Spleen (tissue), 11 donors: Measurements from ENCODE around the gene BCL2. TPM values are rescaled to one million over a fixed set of nuclear protein-coding genes. Genes with fewer than 3 reads are reported as not detected.
A peak's percentile ranks its signal among the peaks of the same experiment; 100 is the strongest.

Source experiments
- DNase-seq: peaks from one replicate; pipeline ENCODE4 v3.0.0-alpha.2; 2020
- H3K27ac ChIP-seq, 8 donors: fragments of 200-600 bp; sonication (generic) in 7 of 8; 1 replicate in 4 of 8; 2 replicates in 4 of 8; pipeline versions ENCODE4 v1.5.0 to v1.8.0; 2016 to 2021; ENCODE audit warnings: inconsistent platforms in 4 of 8, mild to moderate bottlenecking in 4 of 8, moderate library complexity in 1 of 8
- H3K27me3 ChIP-seq, 7 donors: fragments of 200-600 bp; sonication (generic) in 6 of 7; replicated peaks in 1 of 7; 1 replicate in 4 of 7; 2 replicates in 3 of 7; pipeline versions ENCODE4 v1.5.0 to v1.8.0; 2016 to 2021; ENCODE audit warnings: inconsistent platforms in 3 of 7, mild to moderate bottlenecking in 1 of 7
- H3K36me3 ChIP-seq, 6 donors: fragments of 200-600 bp; sonication (generic) in 5 of 6; 1 replicate in 4 of 6; 2 replicates in 2 of 6; pipeline versions ENCODE4 v1.5.0 to v1.8.0; 2016 to 2021; ENCODE audit warnings: inconsistent platforms in 2 of 6
- H3K4me1 ChIP-seq, 6 donors: fragments of 200-600 bp; sonication (generic) in 5 of 6; 1 replicate in 3 of 6; 2 replicates in 3 of 6; pipeline versions ENCODE4 v1.5.0 to v1.8.0; 2016 to 2021; ENCODE audit warnings: inconsistent platforms in 3 of 6
- H3K4me3 ChIP-seq, 8 donors: fragments of 200-600 bp; sonication (generic) in 7 of 8; 1 replicate in 4 of 8; 2 replicates in 4 of 8; pipeline versions ENCODE4 v1.5.0 to v1.8.0; 2016 to 2021; ENCODE audit warnings: inconsistent platforms in 4 of 8, mild to moderate bottlenecking in 4 of 8, moderate library complexity in 2 of 8
- H3K9me3 ChIP-seq, 8 donors: fragments of 200-600 bp; sonication (generic) in 7 of 8; 1 replicate in 4 of 8; 2 replicates in 4 of 8; pipeline versions ENCODE4 v1.5.0 to v1.8.0; 2016 to 2021; ENCODE audit warnings: inconsistent platforms in 4 of 8
- POLR2A ChIP-seq, 3 donors: fragments of 450-650 bp; IDR thresholded peaks; one replicate each; pipeline ENCODE4 v1.5.1; 2017; ENCODE audit warnings: antibody characterized with exemption in 3 of 3, mild to moderate bottlenecking in 1 of 3
- POLR2AphosphoS5 ChIP-seq, 3 donors: sonication (generic); formaldehyde crosslinking; IDR thresholded peaks; one replicate each; pipeline ENCODE4 v1.5.1; 2017; ENCODE audit warnings: antibody characterized with exemption in 3 of 3
- WGBS, 5 donors: extraction: QIAGEN DNeasy Blood & Tissue Kit in 3 of 5; methylation state at CpG; one replicate each; pipeline versions ENCODE4 v1.1.5 to v1.1.7; 2013 to 2018; 5-methylcytosine and 5-hydroxymethylcytosine counted together
- intact Hi-C: fragments of 100-400 bp; cut with DNase I; formaldehyde crosslinking; loops from one replicate; pipeline ENCODE4 v1.15.0; 2023; ENCODE audit warnings: low total_unique reads
- polyA plus RNA-seq, 3 donors: library from polyadenylated mRNA; stranded (reverse); fragments of 200-250 nt; gene quantifications; one replicate each; pipeline ENCODE4 v1.2.1, GENCODE V29; 2013
- total RNA-seq, 7 donors: library from RNA; depleted of rRNA in 3 of 7; stranded (reverse); fragments of >200 nt in 3 of 7; fragmentation: NEBNext Ultra II Directional in 4 of 7; extraction: Animal tissue kit (Norgen Biotek cat#: 25700) in 4 of 7; gene quantifications; one replicate each; pipeline versions ENCODE4 v1.1.0 to v1.2.1, GENCODE V29; 2016 to 2021
- TF ChIP-seq, protein P1 (sequence below), 11 experiments: fragments of 200-600 bp in 7 of 11; fragments of 450-650 bp in 4 of 11; sonication (generic) in 4 of 11; IDR thresholded peaks in 8 of 11; conservative IDR thresholded peaks in 3 of 11; 1 replicate in 7 of 11; 2 replicates in 4 of 11; pipeline versions ENCODE4 v1.4.0 to v1.8.0; 2016 to 2021; ENCODE audit warnings: antibody characterized with exemption in 11 of 11, inconsistent platforms in 4 of 11, mild to moderate bottlenecking in 1 of 11
- donor health status: healthy with polysubstance abuse.
- donor health status: DM: no; HTN: no; CAD: no; lungs with moderate emphysema.
- donor health status: DM: no; HTN: no; CAD: no.
- donor health status: Bipolar disorder and iron deficiency.
- donor health status: healthy.
- donor health status: DM: no; HTN: no; CAD: no.
- donor health status: DM: yes; HTN: yes; CAD: no.

The BCL2 gene
- total and polyA plus RNA-seq, 10 donors: 9.6 to 112 (median 69.1) TPM

DNA sequence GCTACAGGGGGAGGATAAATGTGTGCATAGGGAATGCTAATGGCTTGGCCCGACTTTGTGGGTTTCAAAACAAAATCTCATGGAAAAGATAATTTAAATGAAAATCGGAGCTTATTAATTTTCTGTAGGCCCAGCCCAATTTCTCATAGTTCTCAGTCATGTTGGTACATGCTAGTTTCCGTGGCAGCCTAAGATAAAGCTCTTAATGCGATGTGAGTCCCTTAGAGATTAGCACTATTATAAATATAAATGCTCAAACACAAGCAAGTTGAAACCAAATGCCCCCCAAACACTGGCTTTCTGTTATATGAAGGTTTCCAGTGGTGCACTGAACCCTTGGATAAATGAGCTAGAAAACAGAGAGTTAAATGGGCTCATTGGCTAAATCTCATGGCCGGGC, 168.0 kb downstream of the BCL2 start:
- Histone ChIP-seq H3K9me3 (no peaks in the 10 kb centered on the region), H3K27ac (peak overlapping the region in 5 of 8 donors; percentile 2 to 94 (median 20)), H3K36me3 (peaks cover 0 to 13% (median 0%) of the 10 kb centered on the region in 6 donors), H3K4me3 (no peak overlapping the region), H3K4me1 (peaks cover 2 to 90% (median 48%) of the 10 kb centered on the region in 6 donors), H3K27me3 (no peaks in the 10 kb centered on the region)
- 88 to 95% (median 94%) methylated on average over 5 of the region's 5 CpGs for WGBS, 5 donors
- TF ChIP-seq POLR2A (IDR thresholded peaks at IDR 0.05): no peak
- TF ChIP-seq, protein P1, sequence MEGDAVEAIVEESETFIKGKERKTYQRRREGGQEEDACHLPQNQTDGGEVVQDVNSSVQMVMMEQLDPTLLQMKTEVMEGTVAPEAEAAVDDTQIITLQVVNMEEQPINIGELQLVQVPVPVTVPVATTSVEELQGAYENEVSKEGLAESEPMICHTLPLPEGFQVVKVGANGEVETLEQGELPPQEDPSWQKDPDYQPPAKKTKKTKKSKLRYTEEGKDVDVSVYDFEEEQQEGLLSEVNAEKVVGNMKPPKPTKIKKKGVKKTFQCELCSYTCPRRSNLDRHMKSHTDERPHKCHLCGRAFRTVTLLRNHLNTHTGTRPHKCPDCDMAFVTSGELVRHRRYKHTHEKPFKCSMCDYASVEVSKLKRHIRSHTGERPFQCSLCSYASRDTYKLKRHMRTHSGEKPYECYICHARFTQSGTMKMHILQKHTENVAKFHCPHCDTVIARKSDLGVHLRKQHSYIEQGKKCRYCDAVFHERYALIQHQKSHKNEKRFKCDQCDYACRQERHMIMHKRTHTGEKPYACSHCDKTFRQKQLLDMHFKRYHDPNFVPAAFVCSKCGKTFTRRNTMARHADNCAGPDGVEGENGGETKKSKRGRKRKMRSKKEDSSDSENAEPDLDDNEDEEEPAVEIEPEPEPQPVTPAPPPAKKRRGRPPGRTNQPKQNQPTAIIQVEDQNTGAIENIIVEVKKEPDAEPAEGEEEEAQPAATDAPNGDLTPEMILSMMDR (IDR thresholded peaks at IDR 0.05 in 8 of 11, conservative IDR thresholded peaks at IDR 0.05 in 3 of 11): no peak
- no peak for TF ChIP-seq POLR2AphosphoS5 (IDR thresholded peaks at IDR 0.05)
- intact Hi-C loops: no loop called here
- no peak for DNase-seq

DNA sequence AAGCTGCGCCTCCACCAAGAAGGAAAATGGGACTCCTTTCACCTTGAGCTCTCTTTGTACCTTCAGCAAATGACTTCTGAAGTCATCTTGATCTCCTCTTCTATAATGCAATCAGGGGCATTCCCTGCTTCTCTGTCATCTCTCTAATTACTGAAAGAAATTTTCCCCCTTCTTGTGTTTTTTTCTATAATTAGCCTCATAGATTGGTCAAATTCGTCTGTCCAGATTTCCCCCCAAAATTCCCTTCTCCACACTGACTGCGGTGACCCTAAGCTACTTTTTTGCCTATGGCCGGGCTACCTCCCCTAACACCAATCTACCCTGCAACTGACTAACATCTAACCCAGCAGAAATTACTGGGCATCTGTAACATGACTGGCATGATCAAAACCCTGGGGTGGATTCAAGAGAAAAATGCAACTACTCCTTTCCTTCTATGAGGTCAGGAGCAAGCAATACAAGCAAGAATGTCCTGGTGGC, 168.6 kb downstream of the BCL2 start:
- Histone ChIP-seq H3K27me3 (no peaks in the 10 kb centered on the region), H3K4me1 (peaks cover 2 to 90% (median 42%) of the 10 kb centered on the region in 6 donors), H3K9me3 (no peaks in the 10 kb centered on the region), H3K27ac (peak overlapping the region in 1 of 8 donors; percentile 94), H3K36me3 (peaks cover 0 to 13% (median 0%) of the 10 kb centered on the region in 6 donors), H3K4me3 (no peak overlapping the region)
- intact Hi-C loops: no loop called here
- TF ChIP-seq POLR2AphosphoS5 (IDR thresholded peaks at IDR 0.05) (no peak), POLR2A (IDR thresholded peaks at IDR 0.05) (no peak)
- TF ChIP-seq, protein P1 (IDR thresholded peaks at IDR 0.05 in 8 of 11, conservative IDR thresholded peaks at IDR 0.05 in 3 of 11): no peak
- DNase-seq: no peak
- 63 to 82% (median 73%) methylated on average over 4 of the region's 4 CpGs for WGBS, 5 donors

DNA sequence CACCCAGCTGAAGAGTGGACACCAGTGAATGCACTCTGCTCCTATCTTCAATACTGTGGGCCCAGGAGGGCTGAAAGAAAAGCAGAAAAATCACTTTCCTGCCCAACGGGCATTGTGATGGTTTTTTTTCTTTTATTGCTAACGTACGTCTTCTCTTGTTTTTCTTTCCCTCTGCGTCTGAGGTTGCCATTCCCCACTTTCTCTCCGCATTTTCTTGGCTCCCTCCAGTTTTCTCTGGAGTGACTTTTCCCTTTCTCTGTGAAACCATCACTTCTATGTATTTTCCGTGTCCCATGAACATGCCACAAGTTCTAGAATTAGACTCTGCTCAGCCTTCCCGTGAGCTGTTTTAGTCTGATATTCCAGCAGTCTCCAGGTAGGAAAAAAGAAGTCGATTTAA, 169.2 kb downstream of the BCL2 start:
- H3K27me3 ChIP-seq: no peaks in the 10 kb centered on the region
- DNase-seq: no peak
- peak overlapping the region in 1 of 8 donors; percentile 94 for H3K27ac ChIP-seq
- TF ChIP-seq POLR2AphosphoS5 (IDR thresholded peaks at IDR 0.05) (no peak), POLR2A (IDR thresholded peaks at IDR 0.05) (no peak)
- TF ChIP-seq, protein P1 (IDR thresholded peaks at IDR 0.05 in 8 of 11, conservative IDR thresholded peaks at IDR 0.05 in 3 of 11): no peak
- peaks cover 0 to 13% (median 0%) of the 10 kb centered on the region in 6 donors for H3K36me3 ChIP-seq
- intact Hi-C loops: no loop called here
- 73 to 87% (median 82%) methylated on average over 8 of the region's 8 CpGs for WGBS, 5 donors
- peaks cover 2 to 90% (median 36%) of the 10 kb centered on the region in 6 donors for H3K4me1 ChIP-seq
- H3K9me3 ChIP-seq: no peaks in the 10 kb centered on the region
- no peak overlapping the region for H3K4me3 ChIP-seq

DNA sequence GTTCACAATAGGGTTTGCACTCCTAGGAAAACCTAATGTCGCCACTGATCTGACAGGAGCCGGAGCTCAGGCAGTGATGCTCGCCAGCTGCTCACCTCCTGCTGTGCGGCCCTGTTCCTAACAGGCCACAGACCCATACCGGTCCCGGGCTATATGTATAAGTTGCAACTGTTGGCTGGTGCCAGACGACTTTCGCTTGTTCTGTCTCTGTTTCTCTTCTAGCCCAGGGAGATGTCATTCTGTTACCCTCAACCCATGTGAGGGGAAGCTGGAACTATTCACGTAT, 170.3 kb downstream of the BCL2 start:
- H3K27ac ChIP-seq: peak overlapping the region in 3 of 8 donors; percentile 3 to 48 (median 13)
- intact Hi-C loops: no loop called here
- DNase-seq: no peak

More for the DNA sequence above, 170.3 kb downstream of the BCL2 start:
- TF ChIP-seq, protein P1 (IDR thresholded peaks at IDR 0.05 in 8 of 11, conservative IDR thresholded peaks at IDR 0.05 in 3 of 11): no peak
- TF ChIP-seq POLR2A (IDR thresholded peaks at IDR 0.05) (no peak), POLR2AphosphoS5 (IDR thresholded peaks at IDR 0.05) (no peak)
- Histone ChIP-seq H3K27me3 (no peaks in the 10 kb centered on the region), H3K9me3 (no peaks in the 10 kb centered on the region), H3K4me3 (no peak overlapping the region), H3K4me1 (peaks cover 2 to 90% (median 31%) of the 10 kb centered on the region in 6 donors), H3K36me3 (peaks cover 0 to 13% (median 0%) of the 10 kb centered on the region in 6 donors)
- 82 to 93% (median 90%) methylated on average over 9 of the region's 9 CpGs for WGBS, 5 donors
